SK-MEL-5 (cell line): ENCODE data around the gene C2orf81. TPM values are rescaled to one million over a fixed set of nuclear protein-coding genes. Genes with fewer than 3 reads are reported as not detected.
"Not testable (repeated sequence)": the region's sequence is repeated elsewhere in the genome, so short reads cannot be mapped to it uniquely, and the experiment has no call there.

Experiments
- DNase-seq: peaks from one replicate; pipeline ENCODE4 v3.0.0-alpha.2; 2016; ENCODE audit warnings: low read depth, low spot score
- in situ Hi-C: cut with HindIII; loops from 2 replicates; pipeline ENCODE4 v1.10.0; 2016; ENCODE audit warnings: low sequenced_read_pairs, high pct_unique_total_duplicates, low pct_unique_long_range_greater_than_20kb
- polyA plus RNA-seq, 2 experiments: library from polyadenylated mRNA; depleted of rRNA; stranded (reverse); fragments of >200 nt; gene quantifications; 2 replicates each; pipeline ENCODE4 v1.2.3, GENCODE V29; 2015
- total RNA-seq: library from RNA; depleted of rRNA; stranded (reverse); fragments of >200 nt; shearing (Covaris generic); gene quantifications from 2 replicates; pipeline ENCODE4 v1.2.3, GENCODE V29; 2014; rRNA removed

C2orf81 gene
- total RNA-seq = 0.53 and 0.85 TPM in 2 replicates
- 1.3 and 2.8 TPM in 2 replicates for polyA plus RNA-seq (2015; cell fraction: cytosol; rRNA removed)
- polyA plus RNA-seq (2015; cell fraction: nucleus; rRNA removed) = 2.7 and 2.9 TPM in 2 replicates

DNA sequence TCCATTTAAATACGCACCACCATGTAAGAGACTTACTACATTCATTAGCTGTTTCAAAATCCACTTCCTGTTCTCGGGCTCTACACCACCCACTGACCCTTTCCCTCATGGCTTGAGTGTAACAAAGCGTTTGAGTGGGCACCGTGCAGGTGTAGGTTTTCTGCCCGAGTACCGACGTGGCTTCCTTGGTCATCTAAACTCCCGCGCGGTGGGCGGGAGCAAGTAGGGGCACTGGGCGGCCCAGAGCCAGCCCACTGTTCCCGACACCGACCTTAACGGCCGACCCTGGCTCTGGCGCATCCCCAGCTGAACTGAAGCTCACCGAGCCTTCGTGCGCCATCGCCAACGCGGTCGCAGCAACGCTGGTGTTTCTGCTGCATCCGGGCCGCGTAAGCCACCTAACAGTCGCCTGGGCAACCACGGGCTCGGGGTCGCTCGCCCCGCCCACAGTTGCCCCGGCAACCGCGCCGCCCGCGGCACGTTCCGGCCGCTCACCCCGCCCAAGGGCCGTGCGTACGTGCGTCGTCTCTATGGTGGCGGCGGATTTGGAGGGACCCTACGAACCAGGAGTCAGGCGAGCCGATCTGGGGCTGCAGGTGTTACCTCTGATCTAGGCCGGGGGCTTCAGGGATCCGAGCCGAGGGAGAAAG is at the start of gene C2orf81, which contains the start of gene WDR54:
Gene C2orf81 (minus strand): TSS at position 399 of the 650 bp plus-strand sequence. CDS start 59 bp downstream, at position 340.
Gene WDR54 (plus strand): TSS at position 510 of the 650 bp plus-strand sequence. CDS start 424 bp downstream, outside the sequence.
- DNase-seq = peak; percentile 88
- in situ Hi-C loops = no loop called here

DNA sequence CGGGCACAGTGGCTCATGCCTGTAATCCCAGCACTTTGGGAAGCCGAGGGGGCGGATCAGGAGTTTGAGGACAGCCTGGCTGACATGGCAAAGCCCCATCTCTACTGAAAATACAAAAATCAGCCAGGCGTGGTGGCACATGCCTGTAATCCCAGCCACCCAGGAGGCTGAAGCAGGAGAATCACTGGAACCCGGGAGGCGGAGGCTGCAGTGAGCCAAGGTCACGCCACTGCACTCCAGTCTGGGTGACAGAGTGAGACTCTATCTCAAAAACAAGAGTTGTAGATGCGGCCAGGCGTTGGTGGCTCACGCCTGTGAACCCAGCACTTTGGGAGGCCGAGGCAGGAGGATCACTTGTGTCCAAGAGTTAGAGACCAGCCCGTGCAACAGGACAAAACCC is 49.3 kb upstream of the C2orf81 start:
- DNase-seq, in situ Hi-C loops: not testable (repeated sequence)

DNA sequence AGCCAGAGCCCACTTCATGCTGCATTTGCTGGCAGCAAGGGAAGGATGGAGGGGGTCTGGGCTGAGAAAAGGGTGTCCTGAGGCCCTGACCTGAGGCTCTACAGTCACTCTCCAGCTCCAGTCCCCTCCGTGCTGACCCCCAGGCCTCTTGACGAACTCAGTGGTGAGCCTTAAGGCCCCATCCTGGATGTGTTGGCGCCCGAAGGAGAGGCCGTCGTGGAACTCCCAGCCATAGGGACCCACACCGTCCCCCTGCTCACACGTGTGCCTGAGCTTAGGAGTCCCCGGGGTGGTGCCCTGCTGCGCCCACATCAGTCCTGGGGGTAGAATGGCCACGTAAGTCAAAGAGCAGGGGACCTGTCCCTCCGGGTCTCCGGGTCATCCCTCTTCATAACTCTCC is 43.0 kb upstream of the C2orf81 start:
- DNase-seq = no peak
- in situ Hi-C loops = no loop called here

DNA sequence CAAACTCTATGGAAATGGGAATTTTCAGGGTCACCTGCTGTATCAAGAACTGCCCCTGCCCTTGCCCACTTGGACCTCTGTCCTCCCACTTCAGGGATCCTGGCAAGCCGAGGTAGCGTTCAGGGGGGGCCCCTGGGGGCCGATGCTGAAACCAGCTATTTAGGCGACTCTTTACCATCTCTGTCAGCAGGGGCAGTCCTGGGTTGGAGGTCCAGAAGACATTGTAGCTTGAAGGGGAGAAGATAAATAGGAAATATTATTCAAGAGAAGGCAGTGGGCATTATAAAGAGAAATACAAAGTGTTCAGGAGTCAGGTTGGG is 41.3 kb upstream of the C2orf81 start:
- DNase-seq = no peak
- in situ Hi-C loops = no loop called here

DNA sequence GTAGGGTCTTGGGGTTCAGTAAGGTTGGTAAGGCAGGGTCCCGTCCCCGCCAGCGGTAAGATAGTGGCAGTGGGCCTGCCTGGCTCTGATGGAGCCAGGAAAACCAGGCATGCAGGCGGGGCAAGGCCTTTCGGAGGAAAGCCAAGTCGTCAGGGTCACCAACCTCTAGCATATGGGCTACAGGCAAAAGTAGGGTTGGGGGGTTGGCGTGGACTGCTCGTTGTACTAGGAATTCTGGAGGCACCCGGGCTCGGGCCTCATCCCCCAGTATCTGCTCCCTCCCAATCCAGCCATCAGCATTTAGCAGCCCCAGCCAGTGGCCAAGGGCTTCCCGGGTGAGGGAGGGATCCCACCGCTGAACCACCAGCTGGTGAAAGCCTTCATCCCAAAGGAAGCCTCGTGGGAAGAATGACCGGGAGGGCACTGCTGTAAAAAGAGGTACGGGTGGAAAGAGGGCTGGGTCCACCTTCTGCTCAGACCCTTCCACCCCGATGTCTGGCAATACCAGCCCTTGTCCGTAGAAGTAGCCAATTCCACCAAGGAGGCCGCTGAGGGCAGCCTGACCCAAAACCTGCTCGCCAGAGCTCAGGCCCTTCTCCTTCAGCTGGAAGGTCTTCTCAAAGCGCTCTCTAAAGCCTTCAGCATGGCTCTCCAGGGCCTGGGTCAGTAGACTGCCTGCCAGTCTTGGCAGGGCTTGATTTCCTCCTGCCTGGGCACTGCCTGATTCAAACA is 40.8 kb upstream of the C2orf81 start:
- in situ Hi-C loops = no loop called here
- no peak for DNase-seq

DNA sequence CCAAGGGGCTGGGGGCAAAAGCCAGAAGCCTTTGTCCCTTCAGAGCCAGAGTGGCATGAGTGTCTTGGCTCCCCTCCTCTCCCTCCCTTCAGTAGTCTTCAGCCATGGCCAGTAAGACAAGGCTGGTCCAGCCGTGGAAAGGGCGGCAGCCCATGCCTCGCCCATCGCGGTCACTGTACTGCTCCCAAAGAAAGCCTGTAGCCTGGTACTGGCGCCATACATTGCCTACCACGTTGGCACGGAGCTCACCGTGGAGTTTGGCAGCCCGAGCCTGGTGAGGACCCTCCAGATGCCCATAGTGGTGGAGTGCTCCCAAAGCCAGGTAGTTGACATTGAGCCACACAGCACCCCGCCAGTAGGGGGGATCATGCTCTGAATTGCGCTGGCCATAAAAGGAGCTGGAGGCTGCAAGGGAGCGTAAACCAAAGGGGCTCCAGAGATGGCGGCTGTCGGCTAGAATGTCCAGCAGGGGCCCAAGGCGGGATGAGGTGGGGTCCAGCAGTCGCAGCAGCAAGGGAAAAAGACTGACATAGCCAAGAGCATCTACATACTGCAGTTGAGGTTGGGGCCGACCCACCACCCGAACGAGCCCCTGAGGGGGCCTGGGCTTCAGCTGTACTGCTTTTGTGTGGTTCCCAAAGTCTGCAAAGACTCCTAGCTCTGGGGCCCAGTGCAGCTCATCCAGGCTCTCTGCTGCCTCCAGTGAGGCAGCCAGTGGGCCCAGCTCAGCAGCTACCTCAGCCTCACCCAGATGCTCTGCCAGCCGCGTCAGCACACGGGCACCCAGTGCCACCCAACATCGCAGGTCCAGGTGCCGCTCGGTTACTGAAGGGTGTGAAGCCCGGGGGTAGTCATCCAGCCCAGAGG is 40.0 kb upstream of the C2orf81 start:
- in situ Hi-C loops = no loop called here
- peak; percentile 42 for DNase-seq

DNA sequence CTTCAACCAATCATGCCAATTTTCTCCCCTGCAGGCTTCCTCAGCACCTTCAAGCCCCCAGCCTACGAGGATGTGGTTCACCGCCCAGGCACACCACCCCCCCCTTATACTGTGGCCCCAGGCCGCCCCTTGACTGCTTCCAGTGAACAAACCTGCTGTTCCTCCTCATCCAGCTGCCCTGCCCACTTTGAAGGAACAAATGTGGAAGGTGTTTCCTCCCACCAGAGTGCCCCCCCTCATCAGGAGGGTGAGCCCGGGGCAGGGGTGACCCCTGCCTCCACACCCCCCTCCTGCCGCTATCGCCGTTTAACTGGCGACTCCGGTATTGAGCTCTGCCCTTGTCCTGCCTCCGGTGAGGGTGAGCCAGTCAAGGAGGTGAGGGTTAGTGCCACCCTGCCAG is 38.8 kb upstream of the C2orf81 start:
- in situ Hi-C loops, DNase-seq: not testable (repeated sequence)

DNA sequence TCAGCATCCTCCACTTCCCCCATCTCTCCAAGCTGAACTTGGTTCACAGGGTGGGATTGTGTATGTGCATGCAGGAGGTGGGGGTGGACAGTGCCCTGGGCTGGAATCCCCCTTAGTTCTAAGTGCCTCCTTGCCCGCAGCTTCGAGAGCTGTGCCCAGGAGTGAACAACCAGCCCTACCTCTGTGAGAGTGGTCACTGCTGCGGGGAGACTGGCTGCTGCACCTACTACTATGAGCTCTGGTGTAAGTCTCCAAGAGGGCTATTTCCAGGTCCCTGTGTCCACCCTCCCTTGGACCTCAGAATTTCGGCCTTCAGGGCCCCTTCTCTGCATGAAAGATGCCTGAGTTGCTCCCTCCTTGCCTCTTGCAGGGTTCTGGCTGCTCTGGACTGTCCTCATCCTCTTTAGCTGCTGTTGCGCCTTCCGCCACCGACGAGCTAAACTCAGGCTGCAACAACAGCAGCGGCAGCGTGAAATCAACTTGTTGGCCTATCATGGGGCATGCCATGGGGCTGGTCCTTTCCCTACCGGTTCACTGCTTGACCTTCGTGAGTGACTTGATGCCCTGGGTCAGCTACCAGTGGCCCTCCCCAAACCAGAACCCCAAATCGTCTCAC is 38.2 kb upstream of the C2orf81 start:
- in situ Hi-C loops, DNase-seq: not testable (repeated sequence)

DNA sequence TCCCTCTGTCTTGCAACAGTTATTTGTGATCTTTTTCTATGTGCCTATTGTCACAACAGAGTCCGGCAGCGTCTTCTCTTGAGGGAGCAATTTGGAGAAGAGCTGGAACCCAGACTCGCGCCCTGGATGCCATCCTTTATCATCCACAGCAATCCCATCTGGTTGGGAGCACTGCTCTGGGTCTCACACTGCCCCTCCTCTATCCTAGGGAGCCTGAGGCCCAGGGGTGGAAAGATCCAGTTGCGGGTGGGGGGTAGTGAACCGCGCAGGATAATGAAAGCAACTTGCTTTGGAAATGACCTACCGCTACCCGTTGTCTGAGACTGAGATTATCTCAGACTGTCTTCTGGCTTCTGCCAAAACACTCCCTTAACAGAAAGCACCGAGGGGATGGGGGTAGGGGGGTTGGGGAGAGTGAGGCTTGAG is 37.5 kb upstream of the C2orf81 start:
- DNase-seq = no peak

DNA sequence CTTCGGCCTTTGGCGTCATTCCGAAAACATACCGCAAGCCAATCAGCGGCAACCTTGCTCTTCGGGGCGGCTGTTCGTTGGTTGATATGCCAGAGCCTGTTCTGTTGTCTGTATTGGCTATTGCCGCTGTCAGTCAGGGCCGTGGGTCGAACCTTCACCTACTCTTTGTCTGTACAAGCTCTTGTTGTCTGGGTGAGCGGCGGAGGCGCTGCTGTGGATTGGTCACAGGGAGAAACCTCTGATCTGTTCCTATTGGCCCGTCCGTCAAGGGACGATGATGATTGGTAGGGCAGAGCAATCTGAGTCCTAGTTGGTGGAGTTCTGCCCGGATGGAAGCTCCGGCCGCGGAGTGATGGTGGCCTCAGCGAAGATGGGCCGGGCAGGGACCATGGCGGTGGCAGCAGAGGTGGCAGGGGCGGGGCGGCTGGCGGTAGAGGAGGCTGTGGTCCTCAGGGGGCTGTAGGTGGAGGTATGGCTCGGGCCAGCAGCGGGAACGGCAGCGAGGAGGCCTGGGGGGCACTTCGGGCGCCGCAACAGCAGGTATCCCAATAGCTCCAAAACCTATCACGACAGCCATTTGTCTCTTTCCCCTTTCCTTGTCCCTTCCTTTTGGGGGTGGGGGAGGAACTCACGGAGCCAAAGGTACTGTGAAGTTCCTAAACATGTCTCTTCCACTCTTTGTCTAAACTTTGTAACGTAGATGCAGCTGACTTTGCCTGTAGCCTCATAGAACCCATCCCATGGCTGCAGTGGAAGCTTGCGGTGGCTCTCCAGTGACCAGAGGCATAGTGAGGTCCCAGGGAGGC is 36.9 kb upstream of the C2orf81 start, which contains the start of gene WBP1:
Gene WBP1 (plus strand): TSS at position 307 of the 806 bp plus-strand sequence. CDS start 165 bp downstream, at position 472.
- in situ Hi-C loops = no loop called here
- peak; percentile 100 for DNase-seq

More for the DNA sequence above, 37.5 kb upstream of the C2orf81 start:
- in situ Hi-C loops = no loop called here

DNA sequence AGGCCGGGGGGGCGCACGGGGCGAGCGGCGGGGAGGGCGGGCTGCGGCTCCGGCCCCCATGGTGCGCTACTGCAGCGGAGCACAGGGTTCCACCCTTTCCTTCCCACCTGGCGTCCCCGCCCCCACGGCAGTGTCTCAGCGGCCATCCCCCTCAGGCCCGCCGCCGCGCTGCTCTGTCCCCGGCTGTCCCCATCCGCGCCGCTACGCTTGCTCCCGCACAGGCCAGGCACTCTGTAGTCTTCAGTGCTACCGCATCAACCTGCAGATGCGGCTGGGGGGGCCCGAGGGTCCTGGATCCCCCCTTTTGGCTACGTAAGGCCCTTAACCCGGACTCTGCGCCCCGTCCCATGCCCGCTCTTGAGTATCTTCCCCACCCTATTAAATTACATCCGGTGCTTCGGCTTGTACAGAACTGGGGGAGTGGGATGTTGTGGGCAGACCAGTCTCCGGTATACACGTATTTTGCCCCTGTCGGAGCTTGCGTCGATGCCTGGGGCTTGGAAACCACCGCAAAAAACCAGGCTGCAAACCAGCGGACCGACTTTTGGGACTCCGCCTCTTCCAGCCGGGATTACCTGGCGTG is 36.2 kb upstream of the C2orf81 start:
- in situ Hi-C loops = no loop called here
- DNase-seq = no peak

DNA sequence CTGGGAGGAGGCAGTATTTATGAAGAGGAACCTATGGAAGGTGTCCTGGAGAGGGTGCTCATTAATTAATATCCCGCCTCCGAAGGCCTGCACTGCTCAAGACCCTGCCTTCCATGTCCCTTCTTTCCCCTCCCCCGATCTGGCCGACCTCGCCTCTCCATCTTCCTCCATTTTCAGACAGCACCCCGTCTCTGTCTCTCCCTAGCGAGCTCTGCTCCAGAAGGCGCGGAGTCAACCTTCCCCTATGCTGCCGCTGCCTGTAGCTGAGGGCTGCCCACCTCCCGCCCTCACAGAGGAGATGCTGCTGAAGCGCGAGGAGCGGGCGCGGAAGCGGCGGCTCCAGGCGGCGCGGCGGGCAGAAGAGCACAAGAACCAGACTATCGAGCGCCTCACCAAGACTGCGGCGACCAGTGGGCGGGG is 35.7 kb upstream of the C2orf81 start:
- DNase-seq = no peak
- in situ Hi-C loops = no loop called here

DNA sequence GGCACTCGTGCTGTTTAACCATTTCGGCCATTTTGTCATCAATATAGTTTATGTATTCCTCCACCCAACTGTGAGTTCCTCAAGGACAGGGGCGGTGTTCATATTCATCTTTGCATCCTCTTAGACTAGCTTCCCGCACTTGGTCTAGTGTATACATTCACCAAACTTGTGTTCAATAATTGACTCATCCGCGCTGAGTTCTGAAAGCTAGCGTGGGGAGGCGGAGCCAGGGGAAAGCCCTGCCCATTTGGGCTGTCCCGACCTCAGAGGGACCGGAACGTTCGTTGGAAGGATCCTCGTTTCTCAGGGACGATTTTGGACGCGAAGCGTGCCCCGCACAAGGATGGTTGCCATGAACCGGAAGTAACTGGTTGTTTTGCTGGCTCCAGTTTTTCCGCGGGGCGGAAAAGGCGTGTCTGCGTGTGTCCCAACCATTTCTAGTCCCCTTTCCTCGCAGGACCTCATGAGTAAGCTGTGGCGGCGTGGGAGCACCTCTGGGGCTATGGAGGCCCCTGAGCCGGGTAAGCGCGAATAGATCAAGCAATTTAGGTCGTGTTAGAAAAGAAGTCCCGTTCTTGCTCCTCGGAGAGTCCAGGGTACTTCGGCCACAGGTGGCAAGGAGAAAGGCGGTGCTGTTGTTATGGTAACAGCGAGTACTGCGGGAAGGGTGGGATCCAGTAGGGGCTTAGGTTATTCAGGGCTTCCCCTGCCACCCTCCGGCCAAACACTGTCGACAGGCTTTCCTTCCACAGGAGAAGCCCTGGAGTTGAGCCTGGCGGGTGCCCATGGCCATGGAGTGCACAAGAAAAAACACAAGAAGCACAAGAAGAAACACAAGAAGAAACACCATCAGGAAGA is 33.5 kb upstream of the C2orf81 start, which contains the start of gene INO80B:
Gene INO80B (plus strand): TSS at position 434 of the 858 bp plus-strand sequence. CDS start 30 bp downstream, at position 464.
- peak; percentile 98 for DNase-seq
- in situ Hi-C loops = no loop called here

DNA sequence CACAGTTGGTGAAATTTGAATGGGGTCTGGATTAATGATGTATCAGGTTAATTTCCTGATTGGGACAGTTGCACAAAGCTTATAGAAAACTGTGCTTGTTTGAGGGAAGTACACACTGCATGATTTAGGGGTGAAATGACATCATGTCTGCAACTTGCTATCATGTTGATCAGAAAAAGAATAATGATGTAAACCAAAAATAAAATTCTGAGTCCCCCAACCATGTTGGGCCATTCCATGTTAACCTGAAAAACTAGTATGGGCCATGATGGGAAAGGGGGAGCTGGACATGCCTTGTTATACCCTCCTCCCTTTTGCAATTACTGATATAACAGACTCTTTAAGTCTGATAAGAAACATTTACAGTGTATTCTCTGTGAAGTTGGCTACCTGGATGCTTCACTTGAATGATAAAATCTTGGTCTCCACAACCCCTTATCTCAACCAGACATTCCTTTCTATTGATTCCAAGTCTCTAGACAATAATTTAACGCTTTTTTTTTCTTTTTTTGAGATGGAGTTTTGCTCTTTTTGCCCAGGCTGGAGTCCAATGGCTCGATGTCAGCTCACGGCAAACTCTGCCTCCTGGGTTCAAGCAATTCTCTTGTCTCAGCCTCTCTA is 29.3 kb upstream of the C2orf81 start:
- in situ Hi-C loops = no loop called here
- DNase-seq = no peak

DNA sequence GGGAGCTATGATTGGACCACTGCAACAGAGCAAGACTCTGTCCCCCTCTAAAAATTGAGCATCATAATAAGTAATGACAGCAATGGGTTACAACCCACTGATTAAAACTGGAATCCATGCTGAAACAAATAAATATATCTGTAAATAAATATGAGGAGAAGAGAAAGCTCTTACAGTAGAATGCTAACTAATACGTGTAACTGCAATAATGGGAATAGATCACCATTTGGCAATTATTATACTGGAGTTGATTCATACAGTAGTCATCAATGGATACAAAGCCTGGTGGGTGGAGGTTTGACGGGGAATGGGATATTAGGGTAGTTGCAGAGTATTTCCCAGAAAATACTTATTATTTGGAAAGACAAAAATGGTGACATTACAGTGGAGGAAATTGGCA is 27.4 kb upstream of the C2orf81 start:
- in situ Hi-C loops = no loop called here
- DNase-seq = no peak
